ENCODE results near the gene EFCAB9.
A peak's percentile ranks its signal among the peaks of the same experiment; 100 is the strongest.

EFCAB9 gene

GRCh38 chr5:172172912-172173563 lies 20.9 kb upstream of the EFCAB9 start:
- no peak overlapping the region for H4K8ac ChIP-seq (ENCODE audit: low read depth, low read length)
- H3K79me2 ChIP-seq (ENCODE audit: control insufficient read depth, insufficient read depth, low read length), result no peaks in the 10 kb centered on the region
- H3K79me1 ChIP-seq (ENCODE audit: low read length), result peaks cover 6% of the 10 kb centered on the region
- WGBS (ENCODE audit: extremely low coverage, insufficient coverage, low lambda C conversion rate), result no CpG with 5 or more reads among the region's 12 CpGs
- no peak overlapping the region for H2BK5ac ChIP-seq (ENCODE audit: low read length)
- H3K56ac ChIP-seq (ENCODE audit: low read length), result peak overlapping the region; percentile 28
- no peaks in the 10 kb centered on the region for H3K27me3 ChIP-seq (ENCODE audit: insufficient read depth, low read length, poor library complexity)
- H3K18ac ChIP-seq (ENCODE audit: low read length), result no peak overlapping the region
- H3K4me2 ChIP-seq (ENCODE audit: low read length), result no peak overlapping the region
- no peak overlapping the region for H3K23ac ChIP-seq (ENCODE audit: low read length)
- no peak for DNase-seq
- no peak overlapping the region for H4K5ac ChIP-seq (ENCODE audit: low read length)
- H3K4ac ChIP-seq (ENCODE audit: low read depth, low read length), result no peak overlapping the region
- no peak overlapping the region for H2BK15ac ChIP-seq (replicated peaks; ENCODE audit: low read depth)
- H3K4me1 ChIP-seq (ENCODE audit: control insufficient read depth, low read depth, low read length), result peaks cover 2% of the 10 kb centered on the region
- H3K36me3 ChIP-seq (ENCODE audit: control insufficient read depth, insufficient read depth, low read length), result no peaks in the 10 kb centered on the region
- H3K9ac ChIP-seq (ENCODE audit: low read length), result no peak overlapping the region
- H3K27ac ChIP-seq (ENCODE audit: low read depth, low read length), result no peak overlapping the region
- no peak overlapping the region for H2BK120ac ChIP-seq (ENCODE audit: low read depth, low read length)
- H3K4me3 ChIP-seq (ENCODE audit: low read length), result no peak overlapping the region
- no peak overlapping the region for H2AK5ac ChIP-seq (ENCODE audit: low read length)

GRCh38 chr5:172173564-172174153 lies 20.3 kb upstream of the EFCAB9 start:
- peak overlapping the region; percentile 27 for H3K27ac ChIP-seq (ENCODE audit: low read depth, low read length)
- no peaks in the 10 kb centered on the region for H3K79me2 ChIP-seq (ENCODE audit: control insufficient read depth, insufficient read depth, low read length)
- H3K18ac ChIP-seq (ENCODE audit: low read length), result no peak overlapping the region
- no peak overlapping the region for H3K4me3 ChIP-seq (ENCODE audit: low read length)
- H2BK120ac ChIP-seq (ENCODE audit: low read depth, low read length), result no peak overlapping the region
- H3K9ac ChIP-seq (ENCODE audit: low read length), result no peak overlapping the region
- no peak overlapping the region for H3K23ac ChIP-seq (ENCODE audit: low read length)
- H2BK15ac ChIP-seq (replicated peaks; ENCODE audit: low read depth), result no peak overlapping the region
- no CpG with 5 or more reads among the region's 12 CpGs for WGBS (ENCODE audit: extremely low coverage, insufficient coverage, low lambda C conversion rate)
- no peaks in the 10 kb centered on the region for H3K27me3 ChIP-seq (ENCODE audit: insufficient read depth, low read length, poor library complexity)
- no peak overlapping the region for H2AK5ac ChIP-seq (ENCODE audit: low read length)
- H3K4ac ChIP-seq (ENCODE audit: low read depth, low read length), result no peak overlapping the region
- H3K79me1 ChIP-seq (ENCODE audit: low read length), result peaks cover 9% of the 10 kb centered on the region
- H3K4me2 ChIP-seq (ENCODE audit: low read length), result no peak overlapping the region
- H4K8ac ChIP-seq (ENCODE audit: low read depth, low read length), result no peak overlapping the region
- peaks cover 6% of the 10 kb centered on the region for H3K4me1 ChIP-seq (ENCODE audit: control insufficient read depth, low read depth, low read length)
- no peak overlapping the region for H4K5ac ChIP-seq (ENCODE audit: low read length)
- no peaks in the 10 kb centered on the region for H3K36me3 ChIP-seq (ENCODE audit: control insufficient read depth, insufficient read depth, low read length)
- no peak for DNase-seq
- H2BK5ac ChIP-seq (ENCODE audit: low read length), result no peak overlapping the region
- H3K56ac ChIP-seq (ENCODE audit: low read length), result peak overlapping the region; percentile 52

DNA sequence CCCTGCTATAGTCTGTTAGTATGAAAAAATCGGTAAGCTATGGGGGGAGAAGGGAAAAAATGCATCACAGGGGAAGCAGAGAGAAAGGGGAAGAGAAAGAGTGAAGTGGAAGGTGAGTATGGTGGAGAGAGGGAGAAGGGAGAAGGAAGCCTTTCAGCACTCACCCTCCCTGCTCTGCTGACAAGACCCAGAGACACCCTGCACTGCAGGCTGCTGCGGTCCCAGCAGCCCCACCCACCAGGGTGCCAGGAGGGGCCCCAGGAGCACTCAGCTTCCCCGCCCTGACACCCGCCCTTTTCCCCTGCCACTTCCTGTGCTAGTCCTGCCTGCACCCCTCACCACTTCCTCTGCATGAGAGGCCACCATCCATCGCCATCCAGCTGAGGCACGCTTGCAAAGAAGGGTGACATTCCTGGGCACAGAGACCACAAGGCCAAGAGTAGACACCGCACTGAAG lies 18.7 kb upstream of the EFCAB9 start:
- Histone ChIP-seq H3K4me3 (ENCODE audit: low read length) (no peak overlapping the region), H3K9ac (ENCODE audit: low read length) (no peak overlapping the region), H2BK5ac (ENCODE audit: low read length) (no peak overlapping the region), H3K27ac (ENCODE audit: low read depth, low read length) (no peak overlapping the region), H4K5ac (ENCODE audit: low read length) (no peak overlapping the region), H3K27me3 (ENCODE audit: insufficient read depth, low read length, poor library complexity) (no peaks in the 10 kb centered on the region), H3K79me1 (ENCODE audit: low read length) (peaks cover 9% of the 10 kb centered on the region), H3K4ac (ENCODE audit: low read depth, low read length) (no peak overlapping the region), H3K4me2 (ENCODE audit: low read length) (no peak overlapping the region), H3K4me1 (ENCODE audit: control insufficient read depth, low read depth, low read length) (peaks cover 15% of the 10 kb centered on the region), H3K36me3 (ENCODE audit: control insufficient read depth, insufficient read depth, low read length) (no peaks in the 10 kb centered on the region), H3K23ac (ENCODE audit: low read length) (no peak overlapping the region), H3K56ac (ENCODE audit: low read length) (peak overlapping the region; percentile 9), H4K8ac (ENCODE audit: low read depth, low read length) (no peak overlapping the region), H3K18ac (ENCODE audit: low read length) (no peak overlapping the region), H2BK120ac (ENCODE audit: low read depth, low read length) (no peak overlapping the region), H2AK5ac (ENCODE audit: low read length) (no peak overlapping the region), H2BK15ac (replicated peaks; ENCODE audit: low read depth) (no peak overlapping the region), H3K79me2 (ENCODE audit: control insufficient read depth, insufficient read depth, low read length) (no peaks in the 10 kb centered on the region)
- no peak for DNase-seq
- no CpG with 5 or more reads among the region's 7 CpGs for WGBS (ENCODE audit: extremely low coverage, insufficient coverage, low lambda C conversion rate)

DNA sequence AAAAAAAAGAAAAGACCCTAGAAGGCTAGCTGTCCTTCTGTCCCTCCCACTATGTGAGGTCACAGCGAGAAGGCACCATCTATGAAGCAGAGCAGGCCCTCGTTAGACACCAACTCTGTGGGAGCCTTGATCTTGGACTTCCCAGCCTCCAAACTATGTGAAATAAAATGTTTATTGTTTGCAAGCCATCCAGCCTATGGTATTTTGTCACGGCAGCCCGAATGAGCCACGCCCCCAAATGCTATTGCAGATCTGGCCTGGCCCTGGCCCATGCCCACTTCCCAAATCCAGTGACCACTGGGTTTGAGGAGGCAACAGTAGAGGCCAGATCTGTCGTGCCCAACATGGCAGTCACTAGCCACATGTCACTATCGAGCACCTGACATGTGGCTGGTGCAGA lies 16.8 kb upstream of the EFCAB9 start:
- Histone ChIP-seq H3K79me1 (ENCODE audit: low read length) (peaks cover 13% of the 10 kb centered on the region), H3K4ac (ENCODE audit: low read depth, low read length) (no peak overlapping the region), H4K5ac (ENCODE audit: low read length) (no peak overlapping the region), H2BK15ac (replicated peaks; ENCODE audit: low read depth) (no peak overlapping the region), H2BK120ac (ENCODE audit: low read depth, low read length) (no peak overlapping the region), H2AK5ac (ENCODE audit: low read length) (no peak overlapping the region), H3K56ac (ENCODE audit: low read length) (no peak overlapping the region), H4K8ac (ENCODE audit: low read depth, low read length) (no peak overlapping the region), H3K27me3 (ENCODE audit: insufficient read depth, low read length, poor library complexity) (no peaks in the 10 kb centered on the region), H3K9ac (ENCODE audit: low read length) (no peak overlapping the region), H2BK5ac (ENCODE audit: low read length) (no peak overlapping the region), H3K27ac (ENCODE audit: low read depth, low read length) (no peak overlapping the region), H3K36me3 (ENCODE audit: control insufficient read depth, insufficient read depth, low read length) (no peaks in the 10 kb centered on the region), H3K4me1 (ENCODE audit: control insufficient read depth, low read depth, low read length) (peaks cover 15% of the 10 kb centered on the region), H3K23ac (ENCODE audit: low read length) (no peak overlapping the region), H3K4me2 (ENCODE audit: low read length) (no peak overlapping the region), H3K4me3 (ENCODE audit: low read length) (no peak overlapping the region), H3K79me2 (ENCODE audit: control insufficient read depth, insufficient read depth, low read length) (no peaks in the 10 kb centered on the region), H3K18ac (ENCODE audit: low read length) (no peak overlapping the region)
- no CpG with 5 or more reads among the region's 7 CpGs for WGBS (ENCODE audit: extremely low coverage, insufficient coverage, low lambda C conversion rate)
- DNase-seq, result no peak

DNA sequence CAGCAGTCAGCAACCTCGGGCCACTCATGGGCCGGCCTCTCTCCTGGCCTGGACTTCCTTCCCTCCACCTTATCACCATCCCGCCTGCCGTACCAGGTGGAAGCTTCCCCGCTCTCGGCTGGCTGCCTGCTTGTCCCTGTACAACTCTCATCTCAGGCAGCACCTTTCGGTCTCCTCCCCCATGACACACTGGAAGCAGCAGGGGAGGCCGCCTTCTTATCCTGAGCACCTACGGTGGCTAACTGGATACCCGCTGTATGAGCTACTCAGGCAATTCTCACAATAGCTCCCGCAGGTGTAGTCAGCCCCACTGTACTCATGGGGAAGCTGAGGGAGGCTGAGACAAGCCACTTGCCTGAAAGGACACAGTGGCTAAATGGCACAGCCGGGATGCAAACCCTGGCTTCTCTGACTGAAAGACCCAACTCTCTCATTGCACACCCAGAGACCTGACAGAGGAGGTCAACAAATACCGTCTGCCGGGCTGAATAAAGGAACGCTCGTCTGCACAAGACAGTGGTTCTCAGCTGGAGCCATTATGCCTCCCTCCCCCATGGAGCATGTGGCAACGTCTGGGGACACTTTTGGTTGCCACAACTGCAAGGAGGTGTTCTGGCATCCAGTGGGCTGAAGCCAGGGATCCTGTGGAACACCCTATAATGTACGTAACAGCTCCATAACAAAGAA lies 15.5 kb upstream of the EFCAB9 start:
- no peak overlapping the region for H3K18ac ChIP-seq (ENCODE audit: low read length)
- H3K36me3 ChIP-seq (ENCODE audit: control insufficient read depth, insufficient read depth, low read length), result no peaks in the 10 kb centered on the region
- no peak overlapping the region for H3K4me3 ChIP-seq (ENCODE audit: low read length)
- no peak overlapping the region for H3K4me2 ChIP-seq (ENCODE audit: low read length)
- H3K9ac ChIP-seq (ENCODE audit: low read length), result no peak overlapping the region
- no peak overlapping the region for H4K8ac ChIP-seq (ENCODE audit: low read depth, low read length)
- no peak overlapping the region for H2BK5ac ChIP-seq (ENCODE audit: low read length)
- H3K79me1 ChIP-seq (ENCODE audit: low read length), result peaks cover 11% of the 10 kb centered on the region
- H3K4me1 ChIP-seq (ENCODE audit: control insufficient read depth, low read depth, low read length), result peaks cover 15% of the 10 kb centered on the region
- no peaks in the 10 kb centered on the region for H3K79me2 ChIP-seq (ENCODE audit: control insufficient read depth, insufficient read depth, low read length)
- H3K23ac ChIP-seq (ENCODE audit: low read length), result no peak overlapping the region
- H3K4ac ChIP-seq (ENCODE audit: low read depth, low read length), result no peak overlapping the region
- no peak overlapping the region for H2BK15ac ChIP-seq (replicated peaks; ENCODE audit: low read depth)
- no peak overlapping the region for H4K5ac ChIP-seq (ENCODE audit: low read length)
- no peak overlapping the region for H2AK5ac ChIP-seq (ENCODE audit: low read length)
- H2BK120ac ChIP-seq (ENCODE audit: low read depth, low read length), result no peak overlapping the region
- DNase-seq, result no peak
- WGBS (ENCODE audit: extremely low coverage, insufficient coverage, low lambda C conversion rate), result no CpG with 5 or more reads among the region's 18 CpGs
- H3K27ac ChIP-seq (ENCODE audit: low read depth, low read length), result no peak overlapping the region
- no peak overlapping the region for H3K56ac ChIP-seq (ENCODE audit: low read length)
- H3K27me3 ChIP-seq (ENCODE audit: insufficient read depth, low read length, poor library complexity), result no peaks in the 10 kb centered on the region

All from mesendoderm (in vitro differentiated cells).